ENCODE data around the gene TRIM39. TPM values are rescaled to one million over a fixed set of nuclear protein-coding genes. Genes with fewer than 3 reads are reported as not detected.
A peak's percentile ranks its signal among the peaks of the same experiment; 100 is the strongest.

The TRIM39 gene
- total and polyA plus RNA-seq, 9 of the 15 experiments (the other 6 are each of a cell fraction or from before 2014, with no cell fraction given): 5.6 to 17.7 (median 12.8) TPM

- no peak for TF ChIP-seq TFE3 (CRISPR knock-in tag; IDR thresholded peaks at IDR 0.05)
- TF ChIP-seq USF1 (CRISPR knock-in tag; IDR thresholded peaks at IDR 0.05): no peak
- TF ChIP-seq GTF2E2 (tag; IDR thresholded peaks at IDR 0.05): peak; percentile 72; the same call in 1 of the 2 replicates
- TF ChIP-seq C11orf30 (IDR thresholded peaks at IDR 0.05; ENCODE audit: low read depth): peak; percentile 90
- TF ChIP-seq NCOA1 (IDR thresholded peaks at IDR 0.05; ENCODE audit: low read depth): 0 out of 2 replicates have a peak, but pooled peaks have one; percentile 8
- TF ChIP-seq XRCC3 (IDR thresholded peaks at IDR 0.05): no peak
- TF ChIP-seq ETV1 (tag; conservative IDR thresholded peaks at IDR 0.05; ENCODE audit: low read depth): peak; percentile 45; the same call in 1 of the 2 replicates
- peak; percentile 68; the same call in 1 of the 2 replicates for TF ChIP-seq FOXJ2 (tag; IDR thresholded peaks at IDR 0.05)
- peak; percentile 59; the same call in 1 of the 2 replicates for TF ChIP-seq E4F1 (CRISPR knock-in tag; IDR thresholded peaks at IDR 0.05; ENCODE audit: borderline replicate concordance)
- no peak for TF ChIP-seq ZC3H8 (IDR thresholded peaks at IDR 0.05)
- peak; percentile 63; the same call in 1 of the 2 replicates for TF ChIP-seq ZBTB26 (CRISPR knock-in tag; IDR thresholded peaks at IDR 0.05)
- TF ChIP-seq CXXC5 (CRISPR knock-in tag; IDR thresholded peaks at IDR 0.05): peak; percentile 96
- no peak for TF ChIP-seq DNMT1 (IDR thresholded peaks at IDR 0.05)
- TF ChIP-seq CSDE1 (IDR thresholded peaks at IDR 0.05): peak in 1 of 2 experiments; percentile 76; a peak in 1 of 4 replicates
- TF ChIP-seq NCOA6 (IDR thresholded peaks at IDR 0.05): 0 out of 2 replicates have a peak, but pooled peaks have one; percentile 56
- 0 out of 2 replicates have a peak, but pooled peaks have one; percentile 19 for TF ChIP-seq RREB1 (CRISPR knock-in tag; IDR thresholded peaks at IDR 0.05)
Observed at GRCh38 chr6:30326526-30327231, at the start of gene TRIM39 (continued).
